Measurements from ENCODE around the gene REPS2. TPM values are rescaled to one million over a fixed set of nuclear protein-coding genes. Genes with fewer than 3 reads are reported as not detected.

Gene REPS2
- total RNA-seq, 2 experiments from 2014 or later = 0.41 to 4.0 TPM

DNA sequence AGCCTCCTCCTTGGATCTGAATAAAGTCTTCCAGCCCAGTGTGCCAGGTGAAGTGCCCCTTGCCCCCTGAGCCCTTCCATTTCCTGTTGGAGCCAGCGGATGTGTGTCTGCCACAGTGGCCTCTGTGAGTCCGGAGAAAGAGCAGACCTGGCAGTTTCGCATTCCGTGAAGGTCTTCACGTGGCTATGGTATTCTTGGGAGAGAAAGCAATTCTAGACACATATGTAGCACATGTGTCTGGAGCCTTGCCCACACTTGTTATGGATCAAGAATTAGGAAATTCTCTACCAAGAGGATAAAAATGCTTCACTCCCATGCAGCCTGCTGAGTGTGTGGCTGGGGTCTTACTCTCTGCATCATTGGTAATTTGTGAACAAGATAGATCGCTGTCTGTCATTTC is 130.9 kb downstream of the REPS2 start:
- Histone ChIP-seq H3K4me2 (ENCODE audit: low read length) (no peak overlapping the region), H3K79me2 (ENCODE audit: insufficient read depth, low read depth, low read length) (no peaks in the 10 kb centered on the region), H3K27ac (ENCODE audit: low read depth, low read length, poor library complexity, severe bottlenecking) (no peak overlapping the region), H3K4me1 (ENCODE audit: insufficient read depth, low read length, poor library complexity, severe bottlenecking) (no peaks in the 10 kb centered on the region), H3K9me2 (ENCODE audit: insufficient read depth, low read length) (no peaks in the 10 kb centered on the region), H4K20me1 (ENCODE audit: insufficient read depth, low read length) (no peaks in the 10 kb centered on the region), H3K9me3 (ENCODE audit: low read length) (no peaks in the 10 kb centered on the region), H3K36me3 (ENCODE audit: insufficient read depth, low read length) (no peaks in the 10 kb centered on the region), H3K4me3 (ENCODE audit: low read depth, low read length, poor library complexity, severe bottlenecking) (no peak overlapping the region), H2AFZ (ENCODE audit: low read length) (no peak overlapping the region)
- no peak for DNase-seq (ENCODE audit: low spot score)
- CTCF ChIA-PET (ENCODE audit: unreplicated experiment) = no interaction called here
- intact Hi-C loops (cut with micrococcal nuclease; ENCODE audit: unreplicated experiment) = no loop called here
- POLR2A ChIA-PET = no interaction called here
- TF ChIP-seq EZH2phosphoT487 (IDR thresholded peaks at IDR 0.05; ENCODE audit: borderline replicate concordance, low read depth, low read length) = no peak
- TF ChIP-seq, protein P1, sequence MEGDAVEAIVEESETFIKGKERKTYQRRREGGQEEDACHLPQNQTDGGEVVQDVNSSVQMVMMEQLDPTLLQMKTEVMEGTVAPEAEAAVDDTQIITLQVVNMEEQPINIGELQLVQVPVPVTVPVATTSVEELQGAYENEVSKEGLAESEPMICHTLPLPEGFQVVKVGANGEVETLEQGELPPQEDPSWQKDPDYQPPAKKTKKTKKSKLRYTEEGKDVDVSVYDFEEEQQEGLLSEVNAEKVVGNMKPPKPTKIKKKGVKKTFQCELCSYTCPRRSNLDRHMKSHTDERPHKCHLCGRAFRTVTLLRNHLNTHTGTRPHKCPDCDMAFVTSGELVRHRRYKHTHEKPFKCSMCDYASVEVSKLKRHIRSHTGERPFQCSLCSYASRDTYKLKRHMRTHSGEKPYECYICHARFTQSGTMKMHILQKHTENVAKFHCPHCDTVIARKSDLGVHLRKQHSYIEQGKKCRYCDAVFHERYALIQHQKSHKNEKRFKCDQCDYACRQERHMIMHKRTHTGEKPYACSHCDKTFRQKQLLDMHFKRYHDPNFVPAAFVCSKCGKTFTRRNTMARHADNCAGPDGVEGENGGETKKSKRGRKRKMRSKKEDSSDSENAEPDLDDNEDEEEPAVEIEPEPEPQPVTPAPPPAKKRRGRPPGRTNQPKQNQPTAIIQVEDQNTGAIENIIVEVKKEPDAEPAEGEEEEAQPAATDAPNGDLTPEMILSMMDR (conservative IDR thresholded peaks at IDR 0.05; ENCODE audit: low read length) = no peak
- no TSS peak for BruUV-seq (replicated peaks)

DNA sequence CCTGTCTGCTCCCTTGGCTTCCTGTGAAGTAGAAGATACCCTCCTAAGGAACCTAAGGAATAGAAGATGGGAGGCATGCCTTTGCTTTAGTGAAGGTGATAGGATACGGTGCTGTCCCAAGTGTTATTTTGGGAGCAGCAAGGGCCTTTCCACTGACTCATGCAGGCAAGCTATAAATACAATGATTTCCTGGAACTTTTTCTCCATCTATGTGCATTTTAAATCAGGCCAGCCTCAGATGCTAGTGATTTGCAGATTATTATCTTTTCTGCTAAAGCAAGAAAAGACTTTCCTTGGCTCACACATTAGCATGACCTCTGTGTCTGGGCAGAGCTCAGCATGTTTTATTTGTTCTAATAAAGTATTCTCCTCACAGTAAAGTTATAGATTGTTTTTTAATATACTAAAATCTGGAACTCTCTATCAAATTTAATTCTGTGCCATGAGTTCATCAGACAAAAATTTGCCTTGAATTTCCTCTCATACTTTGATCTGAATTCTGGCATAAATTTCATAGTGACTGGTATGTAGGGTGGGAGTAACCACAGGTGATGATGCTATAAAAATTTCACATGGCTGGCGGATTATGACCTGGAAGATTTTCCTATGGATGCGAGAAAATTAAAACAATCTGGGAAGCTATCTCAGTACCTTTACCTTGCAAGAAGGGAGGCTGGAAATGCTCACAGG is 131.7 kb downstream of the REPS2 start:
- H3K4me3 ChIP-seq (ENCODE audit: low read depth, low read length, poor library complexity, severe bottlenecking) = no peak overlapping the region
- CTCF ChIA-PET (ENCODE audit: unreplicated experiment) = no interaction called here
- H3K4me2 ChIP-seq (ENCODE audit: low read length) = no peak overlapping the region

DNA sequence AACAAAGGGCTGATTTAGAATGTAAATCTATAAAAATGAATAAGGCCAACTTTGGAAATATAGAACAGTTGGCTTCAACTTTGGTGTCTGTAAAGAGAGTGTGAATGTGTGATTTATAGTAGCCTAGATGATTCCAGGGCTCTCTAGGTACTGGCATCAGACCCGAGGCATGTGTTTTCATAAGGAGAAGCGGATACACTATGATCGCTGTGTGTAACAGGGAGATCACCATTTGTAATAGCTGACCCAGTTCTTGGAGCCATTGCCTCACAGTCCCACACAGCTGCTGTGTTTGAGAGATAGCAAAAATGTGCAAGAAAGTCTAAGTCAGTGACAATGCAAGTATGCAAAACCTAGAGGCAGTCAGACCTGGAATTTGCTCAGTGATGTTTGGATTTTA is 135.1 kb downstream of the REPS2 start:
- ChIA-PET POLR2A (interaction anchor here (1.2 kb wide), 1 partner anchor 33 kb away, joined by 3 read pairs; no protein-coding TSS in a partner anchor), CTCF (ENCODE audit: unreplicated experiment) (no interaction called here)
- TF ChIP-seq EZH2phosphoT487 (IDR thresholded peaks at IDR 0.05; ENCODE audit: borderline replicate concordance, low read depth, low read length) = no peak
- TF ChIP-seq, protein P1 (conservative IDR thresholded peaks at IDR 0.05; ENCODE audit: low read length) = no peak
- Histone ChIP-seq H4K20me1 (ENCODE audit: insufficient read depth, low read length) (no peaks in the 10 kb centered on the region), H3K36me3 (ENCODE audit: insufficient read depth, low read length) (no peaks in the 10 kb centered on the region), H3K79me2 (ENCODE audit: insufficient read depth, low read depth, low read length) (no peaks in the 10 kb centered on the region), H3K4me1 (ENCODE audit: insufficient read depth, low read length, poor library complexity, severe bottlenecking) (no peaks in the 10 kb centered on the region), H3K4me2 (ENCODE audit: low read length) (no peak overlapping the region), H2AFZ (ENCODE audit: low read length) (no peak overlapping the region), H3K27ac (ENCODE audit: low read depth, low read length, poor library complexity, severe bottlenecking) (no peak overlapping the region), H3K9me2 (ENCODE audit: insufficient read depth, low read length) (no peaks in the 10 kb centered on the region), H3K4me3 (ENCODE audit: low read depth, low read length, poor library complexity, severe bottlenecking) (no peak overlapping the region), H3K9me3 (ENCODE audit: low read length) (no peaks in the 10 kb centered on the region)
- DNase-seq (ENCODE audit: low spot score) = no peak
- intact Hi-C loops (cut with micrococcal nuclease; ENCODE audit: unreplicated experiment) = no loop called here
- BruUV-seq (replicated peaks) = no TSS peak

More for the DNA sequence above, 131.7 kb downstream of the REPS2 start:
- DNase-seq (ENCODE audit: low spot score) = no peak
- POLR2A ChIA-PET = interaction anchor here (0.6 kb wide), 1 partner anchor 20 kb away, joined by 3 read pairs; no protein-coding TSS in a partner anchor
- no peaks in the 10 kb centered on the region for H3K9me3 ChIP-seq (ENCODE audit: low read length)
- no peaks in the 10 kb centered on the region for H3K9me2 ChIP-seq (ENCODE audit: insufficient read depth, low read length)
- no peaks in the 10 kb centered on the region for H3K36me3 ChIP-seq (ENCODE audit: insufficient read depth, low read length)
- H3K79me2 ChIP-seq (ENCODE audit: insufficient read depth, low read depth, low read length) = no peaks in the 10 kb centered on the region
- intact Hi-C loops (cut with micrococcal nuclease; ENCODE audit: unreplicated experiment) = no loop called here
- H3K4me1 ChIP-seq (ENCODE audit: insufficient read depth, low read length, poor library complexity, severe bottlenecking) = no peaks in the 10 kb centered on the region
- no peak overlapping the region for H3K27ac ChIP-seq (ENCODE audit: low read depth, low read length, poor library complexity, severe bottlenecking)
- H4K20me1 ChIP-seq (ENCODE audit: insufficient read depth, low read length) = no peaks in the 10 kb centered on the region
- BruUV-seq (replicated peaks) = no TSS peak
- TF ChIP-seq, protein P1 (conservative IDR thresholded peaks at IDR 0.05; ENCODE audit: low read length) = no peak
- no peak for TF ChIP-seq EZH2phosphoT487 (IDR thresholded peaks at IDR 0.05; ENCODE audit: borderline replicate concordance, low read depth, low read length)
- no peak overlapping the region for H2AFZ ChIP-seq (ENCODE audit: low read length)
